Neural progenitor cell (in vitro differentiated cells): ENCODE results near the gene ABCD2. TPM values are rescaled to one million over a fixed set of nuclear protein-coding genes. Genes with fewer than 3 reads are reported as not detected.

Experiments
- DNase-seq: peaks from one replicate; pipeline ENCODE4 v3.0.0-alpha.2; 2016; ENCODE audit warnings: low spot score
- H2AFZ ChIP-seq: fragments of 200-600 bp; sonication (generic); replicated peaks from 2 replicates; pipeline ENCODE4 v1.6.1; 2016; ENCODE audit warnings: antibody characterized with exemption
- H3F3A ChIP-seq: fragments of 200-600 bp; sonication (generic); 2 replicates; pipeline ENCODE4 v1.6.1; 2016; ENCODE audit warnings: antibody characterized with exemption, low read depth
- H3K27ac ChIP-seq: fragments of 200-600 bp; sonication (generic); 2 replicates; pipeline ENCODE4 v1.5.1; 2016; ENCODE audit warnings: mild to moderate bottlenecking
- H3K27me3 ChIP-seq: fragments of 200-600 bp; sonication (generic); 2 replicates; pipeline ENCODE4 v1.6.1; 2016; ENCODE audit warnings: mild to moderate bottlenecking, moderate library complexity
- H3K36me3 ChIP-seq: fragments of 200-600 bp; sonication (generic); 2 replicates; pipeline ENCODE4 v1.5.1; 2016
- H3K4me1 ChIP-seq: fragments of 200-600 bp; sonication (generic); 2 replicates; pipeline ENCODE4 v1.6.1; 2016; ENCODE audit warnings: mixed run types
- H3K4me2 ChIP-seq: fragments of 200-600 bp; sonication (generic); 2 replicates; pipeline ENCODE4 v1.6.1; 2016
- H3K4me3 ChIP-seq: fragments of 200-600 bp; sonication (generic); 2 replicates; pipeline ENCODE4 v1.5.1; 2016
- H3K79me2 ChIP-seq: fragments of 200-600 bp; sonication (generic); 2 replicates; pipeline ENCODE4 v1.6.1; 2016; ENCODE audit warnings: low read depth
- H3K9ac ChIP-seq: fragments of 200-600 bp; sonication (generic); 2 replicates; pipeline ENCODE4 v1.6.1; 2016
- H3K9me3 ChIP-seq: fragments of 200-600 bp; sonication (generic); 2 replicates; pipeline ENCODE4 v1.5.1; 2016; ENCODE audit warnings: low read depth
- H4K20me1 ChIP-seq: fragments of 200-600 bp; sonication (generic); 2 replicates; pipeline ENCODE4 v1.6.1; 2016; ENCODE audit warnings: low read depth
- H3K27ac Mint-ChIP-seq: 3 replicates; pipeline ENCODE4 v1.8.0; 2021; ENCODE audit warnings: mixed read lengths
- H3K27me3 Mint-ChIP-seq: 2 replicates; pipeline ENCODE4 v1.8.0; 2022; ENCODE audit warnings: low read depth, mild to moderate bottlenecking, inconsistent platforms, moderate library complexity, mixed read lengths; ENCODE audit not compliant: insufficient read depth
- H3K36me3 Mint-ChIP-seq: 3 replicates; pipeline ENCODE4 v1.8.0; 2021; ENCODE audit warnings: mixed read lengths
- H3K4me1 Mint-ChIP-seq: 3 replicates; pipeline ENCODE4 v1.8.0; 2021; ENCODE audit warnings: mixed read lengths
- H3K4me3 Mint-ChIP-seq: 3 replicates; pipeline ENCODE4 v1.8.0; 2021; ENCODE audit warnings: mild to moderate bottlenecking, moderate library complexity, mixed read lengths
- H3K9me3 Mint-ChIP-seq: 3 replicates; pipeline ENCODE4 v1.8.0; 2020; ENCODE audit warnings: mixed read lengths
- EZH2 ChIP-seq: fragments of 200-600 bp; sonication (generic); IDR thresholded peaks from 2 replicates; pipeline ENCODE4 v1.6.1; 2017; ENCODE audit warnings: antibody characterized with exemption, mild to moderate bottlenecking, moderate library complexity
- EZH2phosphoT487 ChIP-seq: fragments of 200-600 bp; sonication (generic); IDR thresholded peaks from 2 replicates; pipeline ENCODE4 v1.6.1; 2017; ENCODE audit warnings: antibody characterized with exemption
- total RNA-seq: library from RNA; depleted of rRNA; stranded (reverse); fragments of >200 nt; gene quantifications from 2 replicates; pipeline ENCODE4 v1.2.3, GENCODE V29; 2015; ENCODE audit warnings: low replicate concordance
- TF ChIP-seq, protein P1 (sequence below): fragments of 200-600 bp; sonication (generic); IDR thresholded peaks from 2 replicates; pipeline ENCODE4 v1.5.1; 2017; ENCODE audit warnings: antibody characterized with exemption, mild to moderate bottlenecking

The ABCD2 gene
- total RNA-seq, 1 donor from 2014 or later, result 0.04 TPM

DNA sequence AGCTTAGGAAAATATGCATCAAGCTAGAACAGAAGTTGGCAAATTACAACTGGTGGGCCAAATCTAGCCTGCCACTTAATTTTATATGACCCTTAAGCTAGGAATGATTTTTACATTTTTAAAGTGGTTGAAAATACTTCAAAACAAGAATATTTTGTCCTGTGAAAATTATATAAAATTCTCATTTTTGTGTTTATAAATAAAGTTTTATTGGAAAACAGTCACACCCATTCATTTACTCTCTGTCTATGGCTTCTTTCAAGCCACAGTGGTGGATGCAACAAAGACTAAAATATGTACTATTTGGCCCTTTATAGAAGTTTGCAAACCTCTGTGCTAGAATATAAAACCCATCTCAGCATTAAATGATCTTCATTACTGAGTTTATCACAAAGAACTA lies 2.1 kb upstream of the ABCD2 start:
- no peaks in the 10 kb centered on the region for H3K9me3 ChIP-seq
- H3K36me3 ChIP-seq, result no peaks in the 10 kb centered on the region
- peaks cover 12% of the 10 kb centered on the region for H3F3A ChIP-seq
- no peaks in the 10 kb centered on the region for H3K79me2 ChIP-seq
- no peaks in the 10 kb centered on the region for H4K20me1 ChIP-seq
- Mint-ChIP-seq H3K4me3 (no peak overlapping the region), H3K27me3 (no peaks in the 10 kb centered on the region), H3K27ac (no peak overlapping the region), H3K9me3 (no peaks in the 10 kb centered on the region), H3K4me1 (peaks cover 10% of the 10 kb centered on the region), H3K36me3 (no peaks in the 10 kb centered on the region)
- H3K4me3 ChIP-seq, result no peak overlapping the region
- TF ChIP-seq EZH2 (no peak), EZH2phosphoT487 (no peak)
- TF ChIP-seq, protein P1, sequence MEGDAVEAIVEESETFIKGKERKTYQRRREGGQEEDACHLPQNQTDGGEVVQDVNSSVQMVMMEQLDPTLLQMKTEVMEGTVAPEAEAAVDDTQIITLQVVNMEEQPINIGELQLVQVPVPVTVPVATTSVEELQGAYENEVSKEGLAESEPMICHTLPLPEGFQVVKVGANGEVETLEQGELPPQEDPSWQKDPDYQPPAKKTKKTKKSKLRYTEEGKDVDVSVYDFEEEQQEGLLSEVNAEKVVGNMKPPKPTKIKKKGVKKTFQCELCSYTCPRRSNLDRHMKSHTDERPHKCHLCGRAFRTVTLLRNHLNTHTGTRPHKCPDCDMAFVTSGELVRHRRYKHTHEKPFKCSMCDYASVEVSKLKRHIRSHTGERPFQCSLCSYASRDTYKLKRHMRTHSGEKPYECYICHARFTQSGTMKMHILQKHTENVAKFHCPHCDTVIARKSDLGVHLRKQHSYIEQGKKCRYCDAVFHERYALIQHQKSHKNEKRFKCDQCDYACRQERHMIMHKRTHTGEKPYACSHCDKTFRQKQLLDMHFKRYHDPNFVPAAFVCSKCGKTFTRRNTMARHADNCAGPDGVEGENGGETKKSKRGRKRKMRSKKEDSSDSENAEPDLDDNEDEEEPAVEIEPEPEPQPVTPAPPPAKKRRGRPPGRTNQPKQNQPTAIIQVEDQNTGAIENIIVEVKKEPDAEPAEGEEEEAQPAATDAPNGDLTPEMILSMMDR, result no peak
- DNase-seq, result no peak
- no peaks in the 10 kb centered on the region for H3K4me1 ChIP-seq
- no peak overlapping the region for H3K4me2 ChIP-seq
- no peak overlapping the region for H2AFZ ChIP-seq
- no peak overlapping the region for H3K9ac ChIP-seq
- H3K27me3 ChIP-seq, result peaks cover 15% of the 10 kb centered on the region
- H3K27ac ChIP-seq, result no peak overlapping the region

DNA sequence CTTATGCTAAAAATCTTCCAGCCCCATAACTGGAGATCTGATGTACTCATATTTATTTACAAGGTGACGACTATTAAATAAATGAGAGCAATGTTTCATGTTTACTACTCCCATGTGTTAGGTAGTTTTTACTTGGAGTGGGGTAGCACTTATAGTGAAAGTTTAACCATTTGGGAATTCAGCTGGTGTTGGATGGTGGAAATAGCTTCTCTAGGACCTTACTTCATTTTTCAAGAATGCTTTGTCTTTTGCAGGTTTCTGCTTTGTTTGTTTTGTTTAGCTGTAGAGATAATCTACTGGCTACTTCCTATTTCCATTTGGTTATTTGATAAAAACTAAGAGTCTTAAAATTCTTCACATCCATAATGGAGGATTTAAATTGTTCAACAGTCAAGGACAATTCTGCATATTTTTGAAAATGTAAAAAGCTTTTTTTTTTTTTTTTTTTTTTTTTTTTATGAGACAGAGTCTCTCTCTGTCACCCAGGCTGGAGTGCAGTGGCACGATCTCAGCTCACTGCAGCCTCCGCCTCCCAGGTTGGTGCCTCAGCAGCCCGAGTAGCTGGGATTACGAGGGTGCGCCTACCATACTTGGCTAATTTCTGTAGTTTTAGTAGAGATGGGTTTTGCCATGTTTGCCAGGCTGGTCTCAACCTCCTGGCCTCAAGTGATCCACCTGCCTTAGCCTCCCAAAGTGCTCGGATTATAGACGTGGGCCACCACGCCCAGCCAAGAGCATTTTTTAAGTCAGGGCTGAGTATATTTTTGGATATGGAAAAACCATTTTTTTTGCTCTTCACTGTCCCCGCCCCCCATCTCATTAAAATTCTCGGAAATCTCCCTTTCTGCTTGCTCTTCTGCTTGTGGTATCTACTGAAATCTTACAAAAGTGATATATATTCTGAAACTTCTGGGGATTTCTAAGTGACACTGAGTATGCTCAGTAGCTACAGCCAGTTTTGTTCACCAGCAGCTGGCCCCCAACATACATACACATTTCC lies 1.4 kb upstream of the ABCD2 start:
- H3K79me2 ChIP-seq, result no peaks in the 10 kb centered on the region

DNA sequence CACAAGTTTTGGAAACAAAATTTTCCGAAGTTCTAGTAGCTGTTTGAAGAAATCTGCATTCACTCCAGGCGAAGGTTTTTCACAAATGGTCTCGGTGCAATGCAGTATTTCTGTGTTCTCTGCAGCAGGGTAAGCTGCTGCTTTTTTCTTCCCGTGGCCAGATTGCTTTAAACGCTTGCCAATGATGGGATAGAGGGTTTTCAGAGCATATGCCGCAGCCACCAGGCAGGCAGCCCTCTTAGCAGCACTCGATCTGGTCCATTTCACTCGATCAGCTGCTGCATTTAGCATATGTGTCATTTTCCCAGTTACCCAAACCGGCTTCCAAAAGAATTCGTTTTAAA lies 315 bp downstream of the ABCD2 start:
- peak; percentile 5 for DNase-seq
- Histone ChIP-seq H3K4me3 (peak overlapping the region; percentile 53), H3K9me3 (no peaks in the 10 kb centered on the region), H4K20me1 (no peaks in the 10 kb centered on the region), H3K9ac (no peak overlapping the region), H2AFZ (peak overlapping the region; percentile 98), H3K4me1 (no peaks in the 10 kb centered on the region), H3K27ac (no peak overlapping the region), H3K79me2 (no peaks in the 10 kb centered on the region), H3K27me3 (peaks cover 15% of the 10 kb centered on the region), H3K4me2 (peak overlapping the region; percentile 80), H3K36me3 (no peaks in the 10 kb centered on the region), H3F3A (peaks cover 12% of the 10 kb centered on the region)
- TF ChIP-seq, protein P1, result no peak
- TF ChIP-seq EZH2phosphoT487 (no peak), EZH2 (no peak)
- no peaks in the 10 kb centered on the region for H3K36me3 Mint-ChIP-seq
- H3K4me1 Mint-ChIP-seq, result peaks cover 10% of the 10 kb centered on the region
- no peaks in the 10 kb centered on the region for H3K9me3 Mint-ChIP-seq
- H3K27ac Mint-ChIP-seq, result no peak overlapping the region
- no peaks in the 10 kb centered on the region for H3K27me3 Mint-ChIP-seq
- no peak overlapping the region for H3K4me3 Mint-ChIP-seq

More for the DNA sequence above, 1.4 kb upstream of the ABCD2 start:
- Histone ChIP-seq H3K9ac (no peak overlapping the region), H3K27ac (no peak overlapping the region), H3K4me1 (no peaks in the 10 kb centered on the region), H3K4me2 (peak overlapping the region; percentile 80), H3F3A (peaks cover 12% of the 10 kb centered on the region), H2AFZ (no peak overlapping the region), H3K27me3 (peaks cover 15% of the 10 kb centered on the region), H3K36me3 (no peaks in the 10 kb centered on the region), H4K20me1 (no peaks in the 10 kb centered on the region), H3K9me3 (no peaks in the 10 kb centered on the region), H3K4me3 (peak overlapping the region; percentile 53)
- TF ChIP-seq, protein P1, result no peak
- TF ChIP-seq EZH2 (no peak), EZH2phosphoT487 (no peak)
- peak overlapping the region; percentile 78 for H3K4me3 Mint-ChIP-seq
- DNase-seq, result no peak
- H3K9me3 Mint-ChIP-seq, result no peaks in the 10 kb centered on the region
- no peaks in the 10 kb centered on the region for H3K27me3 Mint-ChIP-seq
- H3K4me1 Mint-ChIP-seq, result peaks cover 10% of the 10 kb centered on the region
- peak overlapping the region; percentile 71 for H3K27ac Mint-ChIP-seq
- H3K36me3 Mint-ChIP-seq, result no peaks in the 10 kb centered on the region
